H9 (cell line): ENCODE results near the gene NCKAP5L. TPM values are rescaled to one million over a fixed set of nuclear protein-coding genes. Genes with fewer than 3 reads are reported as not detected.

Experiments used
- DNase-seq: peaks from one replicate; pipeline ENCODE4 v3.0.0-alpha.2; 2017
- H2AFZ ChIP-seq: one replicate; pipeline ENCODE4 v1.6.1; 2013; ENCODE audit warnings: mild to moderate bottlenecking, low read length, control low read depth, moderate library complexity
- H2AK5ac ChIP-seq: 2 replicates; pipeline ENCODE4 v1.6.1; 2013; ENCODE audit warnings: low read length, control low read depth, mixed read lengths; ENCODE audit not compliant: insufficient read length
- H2BK120ac ChIP-seq: one replicate; pipeline ENCODE4 v1.6.1; 2013; ENCODE audit warnings: low read depth, mild to moderate bottlenecking, low read length, control low read depth, inconsistent platforms; ENCODE audit not compliant: poor library complexity, severe bottlenecking
- H2BK12ac ChIP-seq: 2 replicates; pipeline ENCODE4 v1.6.1; 2013; ENCODE audit warnings: low read length, control low read depth, mixed read lengths, low read depth; ENCODE audit not compliant: insufficient read length
- H2BK15ac ChIP-seq: 2 replicates; pipeline ENCODE4 v1.6.1; 2013; ENCODE audit warnings: low read depth, low read length, control low read depth
- H2BK20ac ChIP-seq: one replicate; pipeline ENCODE4 v1.6.1; 2013; ENCODE audit warnings: low read depth, mild to moderate bottlenecking, low read length, control low read depth, inconsistent platforms; ENCODE audit not compliant: poor library complexity, severe bottlenecking
- H2BK5ac ChIP-seq: 2 replicates; pipeline ENCODE4 v1.6.1; 2013; ENCODE audit warnings: low read length, control low read depth, mixed read lengths; ENCODE audit not compliant: insufficient read length
- H3K14ac ChIP-seq: 2 replicates; pipeline ENCODE4 v1.6.1; 2013; ENCODE audit warnings: low read length, control low read depth; ENCODE audit not compliant: insufficient read depth
- H3K18ac ChIP-seq: 2 replicates; pipeline ENCODE4 v1.6.1; 2013; ENCODE audit warnings: low read depth, mild to moderate bottlenecking, mixed read lengths, low read length, control low read depth; ENCODE audit not compliant: insufficient read length
- H3K23ac ChIP-seq: 2 replicates; pipeline ENCODE4 v1.6.1; 2013; ENCODE audit warnings: low read length, control low read depth, mixed read lengths, low read depth; ENCODE audit not compliant: insufficient read length
- H3K23me2 ChIP-seq: 2 replicates; pipeline ENCODE4 v1.6.1; 2013; ENCODE audit warnings: low read depth, mild to moderate bottlenecking, mixed read lengths, low read length, control low read depth; ENCODE audit not compliant: insufficient read length, poor library complexity, severe bottlenecking
- H3K27ac ChIP-seq: 2 replicates; pipeline ENCODE4 v1.5.1; 2013; ENCODE audit warnings: low read length, control low read depth, mixed read lengths, low read depth; ENCODE audit not compliant: insufficient read length
- H3K27me3 ChIP-seq: 2 replicates; pipeline ENCODE4 v1.6.1; 2013; ENCODE audit warnings: low read length, control low read depth, inconsistent platforms; ENCODE audit not compliant: insufficient read depth
- H3K4ac ChIP-seq: 2 replicates; pipeline ENCODE4 v1.6.1; 2013; ENCODE audit warnings: low read depth, mild to moderate bottlenecking, control low read depth, inconsistent platforms, low read length, moderate library complexity
- H3K4me1 ChIP-seq: 2 replicates; pipeline ENCODE4 v1.6.1; 2013; ENCODE audit warnings: low read length, control low read depth, inconsistent platforms; ENCODE audit not compliant: insufficient read depth
- H3K4me2 ChIP-seq: 2 replicates; pipeline ENCODE4 v1.6.1; 2013; ENCODE audit warnings: low read length, control low read depth, mixed read lengths; ENCODE audit not compliant: insufficient read length, insufficient read depth
- H3K56ac ChIP-seq: 2 replicates; pipeline ENCODE4 v1.6.1; 2013; ENCODE audit warnings: low read depth, mild to moderate bottlenecking, mixed read lengths, low read length, control low read depth; ENCODE audit not compliant: insufficient read length
- H3K79me1 ChIP-seq: 2 replicates; pipeline ENCODE4 v1.6.1; 2013; ENCODE audit warnings: low read depth, mild to moderate bottlenecking, moderate library complexity, low read length, control low read depth, inconsistent platforms; ENCODE audit not compliant: insufficient read depth, poor library complexity, severe bottlenecking
- H3K79me2 ChIP-seq: 2 replicates; pipeline ENCODE4 v1.6.1; 2013; ENCODE audit warnings: low read length, control low read depth, inconsistent platforms; ENCODE audit not compliant: insufficient read depth
- H3K9ac ChIP-seq: 2 replicates; pipeline ENCODE4 v1.6.1; 2013; ENCODE audit warnings: low read length, control low read depth, mixed read lengths; ENCODE audit not compliant: insufficient read length; ENCODE audit errors: extremely low read depth
- H3K9me3 ChIP-seq: one replicate; pipeline ENCODE4 v1.6.1; 2013; ENCODE audit warnings: low read depth, low read length, inconsistent platforms; ENCODE audit not compliant: control insufficient read depth
- H3T11ph ChIP-seq: one replicate; pipeline ENCODE4 v1.6.1; 2013; ENCODE audit warnings: mild to moderate bottlenecking, low read length, control low read depth, inconsistent platforms
- H4K20me1 ChIP-seq: one replicate; pipeline ENCODE4 v1.6.1; 2013; ENCODE audit not compliant: control insufficient read depth, insufficient read length, insufficient read depth
- H4K5ac ChIP-seq: 2 replicates; pipeline ENCODE4 v1.6.1; 2013; ENCODE audit warnings: low read depth, mild to moderate bottlenecking, mixed read lengths, low read length, control low read depth; ENCODE audit not compliant: insufficient read length
- H4K8ac ChIP-seq: replicated peaks from 2 replicates; pipeline ENCODE4 v1.6.1; 2013; ENCODE audit warnings: low read length, control low read depth, mixed read lengths, low read depth; ENCODE audit not compliant: insufficient read length
- H4K91ac ChIP-seq: 2 replicates; pipeline ENCODE4 v1.6.1; 2013; ENCODE audit warnings: low read depth, mild to moderate bottlenecking, moderate library complexity, mixed read lengths, low read length, control low read depth; ENCODE audit not compliant: insufficient read length
- H3K27ac Mint-ChIP-seq, 3 experiments: 2 replicates in 2 of 3; 3 replicates in 1 of 3; pipeline ENCODE4 v1.8.0; 2020 to 2021; ENCODE audit warnings: mixed read lengths in 3 of 3, mild to moderate bottlenecking in 1 of 3, moderate library complexity in 1 of 3
- H3K27me3 Mint-ChIP-seq: 2 replicates; pipeline ENCODE4 v1.8.0; 2021; ENCODE audit warnings: low read depth, mild to moderate bottlenecking, moderate library complexity, mixed read lengths
- H3K36me3 Mint-ChIP-seq, 3 experiments: 2 replicates in 2 of 3; 3 replicates in 1 of 3; pipeline ENCODE4 v1.8.0; 2020 to 2021; ENCODE audit warnings: low read depth in 3 of 3, mixed read lengths in 3 of 3; ENCODE audit not compliant: insufficient read depth in 1 of 3
- H3K4me1 Mint-ChIP-seq, 2 experiments: 2 replicates each; pipeline ENCODE4 v1.8.0; 2020; ENCODE audit warnings: mixed read lengths in 2 of 2
- H3K4me3 Mint-ChIP-seq, 2 experiments: 2 replicates in 1 of 2; 3 replicates in 1 of 2; pipeline ENCODE4 v1.8.0; 2020 to 2021; ENCODE audit warnings: mild to moderate bottlenecking in 2 of 2, mixed read lengths in 2 of 2, moderate library complexity in 1 of 2
- H3K9me3 Mint-ChIP-seq, 2 experiments: 2 replicates in 1 of 2; 3 replicates in 1 of 2; pipeline ENCODE4 v1.8.0; 2020; ENCODE audit warnings: mild to moderate bottlenecking in 2 of 2, mixed read lengths in 2 of 2, moderate library complexity in 1 of 2
- CTCF ChIP-seq: fragments of 200-600 bp; sonication (generic); conservative IDR thresholded peaks from 3 replicates; pipeline ENCODE4 v1.8.0; 2021; ENCODE audit warnings: antibody characterized with exemption, mild to moderate bottlenecking
- WGBS: extraction: QIAGEN DNeasy Blood & Tissue Kit; methylation state at CpG from one replicate; pipeline ENCODE4 v1.1.7; 2013; ENCODE audit warnings: missing lambda C conversion rate, low lambda C conversion rate, mixed read lengths; ENCODE audit not compliant: insufficient read length; ENCODE audit errors: extremely low coverage; 5-methylcytosine and 5-hydroxymethylcytosine counted together
- total RNA-seq: library from RNA; stranded (reverse); gene quantifications from 2 replicates; pipeline ENCODE4 v1.2.1, GENCODE V29; 2021

Gene NCKAP5L
- total RNA-seq, 1 experiment from 2014 or later = 27.7 TPM

GRCh38 chr12:49819786-49820185, 8.4 kb downstream of the NCKAP5L start:
- TF ChIP-seq CTCF = no peak
- DNase-seq = no peak
- Histone ChIP-seq H3K9ac (no peak overlapping the region), H3T11ph (no peak overlapping the region), H3K79me2 (peaks cover 2% of the 10 kb centered on the region; the same call in 1 of the 2 replicates), H4K20me1 (no peaks in the 10 kb centered on the region), H3K23ac (no peak overlapping the region), H2BK5ac (no peak overlapping the region), H3K4ac (no peak overlapping the region), H3K9me3 (no peaks in the 10 kb centered on the region), H4K5ac (no peak overlapping the region), H3K27me3 (no peaks in the 10 kb centered on the region), H4K91ac (no peak overlapping the region), H3K18ac (no peak overlapping the region), H3K79me1 (no peaks in the 10 kb centered on the region), H3K23me2 (no peaks in the 10 kb centered on the region), H2BK120ac (no peak overlapping the region), H2BK12ac (no peak overlapping the region), H2BK15ac (no peak overlapping the region), H2BK20ac (no peak overlapping the region), H2AFZ (no peak overlapping the region), H3K4me2 (no peak overlapping the region), H3K56ac (no peak overlapping the region), H3K4me1 (no peaks in the 10 kb centered on the region; the same call in 1 of the 2 replicates), H3K14ac (no peak overlapping the region), H4K8ac (no peak overlapping the region), H2AK5ac (no peak overlapping the region), H3K27ac (no peak overlapping the region)
- Mint-ChIP-seq H3K27me3 (no peaks in the 10 kb centered on the region), H3K9me3 (no peaks in the 10 kb centered on the region), H3K27ac (peak overlapping the region in 1 of 3 experiments; percentile 7; a peak in 2 of 7 replicates), H3K4me3 (no peak overlapping the region), H3K4me1 (peaks cover 13 to 34% of the 10 kb centered on the region in 2 experiments), H3K36me3 (peaks cover 13 to 22% (median 21%) of the 10 kb centered on the region in 3 experiments)
- WGBS = no CpG with 5 or more reads among the region's 2 CpGs
